Aorta (tissue), 5 donors: ENCODE measurements around the gene NME1. TPM values are rescaled to one million over a fixed set of nuclear protein-coding genes. Genes with fewer than 3 reads are reported as not detected.
"Not testable (repeated sequence)": the region's sequence is repeated elsewhere in the genome, so short reads cannot be mapped to it uniquely, and the experiment has no call there.

Source experiments
- ATAC-seq: fragments of 200-7000 bp; cut with Tn5 transposase; one replicate; pipeline ENCODE4 v1.9.1; 2022; ENCODE audit warnings: moderate library complexity; ENCODE audit not compliant: low FRiP score
- DNase-seq, 2 donors: peaks; one replicate each; pipeline ENCODE4 v3.0.0-alpha.2; 2020
- H3K27ac ChIP-seq, 2 donors: one replicate each; pipeline ENCODE4 v1.5.1; 2013; ENCODE audit warnings: low read length in 2 of 2, mild to moderate bottlenecking in 2 of 2, moderate library complexity in 2 of 2, control low read depth in 1 of 2, inconsistent platforms in 1 of 2, low read depth in 1 of 2
- H3K27me3 ChIP-seq, 2 donors: one replicate each; pipeline ENCODE4 v1.6.1; 2013; ENCODE audit warnings: control low read depth in 1 of 2, low read length in 1 of 2, mild to moderate bottlenecking in 1 of 2, moderate library complexity in 1 of 2; ENCODE audit not compliant: insufficient read depth in 2 of 2, control insufficient read depth in 1 of 2
- H3K36me3 ChIP-seq, 2 donors: one replicate each; pipeline ENCODE4 v1.6.1; 2013; ENCODE audit warnings: control low read depth in 1 of 2, low read length in 1 of 2, mild to moderate bottlenecking in 1 of 2; ENCODE audit not compliant: insufficient read depth in 2 of 2, control insufficient read depth in 1 of 2
- H3K4me1 ChIP-seq, 2 donors: one replicate each; pipeline ENCODE4 v1.6.1; 2013; ENCODE audit warnings: low read length in 2 of 2, control low read depth in 1 of 2, mild to moderate bottlenecking in 1 of 2, moderate library complexity in 1 of 2; ENCODE audit not compliant: insufficient read depth in 2 of 2, control insufficient read depth in 1 of 2
- H3K4me3 ChIP-seq, 2 donors: one replicate each; pipeline ENCODE4 v1.5.1; 2013; ENCODE audit warnings: low read length in 2 of 2, control low read depth in 1 of 2, mild to moderate bottlenecking in 1 of 2
- H3K9me3 ChIP-seq: one replicate; pipeline ENCODE4 v1.6.1; 2013; ENCODE audit warnings: mild to moderate bottlenecking, low read length; ENCODE audit not compliant: control insufficient read depth
- WGBS, 2 donors: extraction: QIAGEN DNeasy Blood & Tissue Kit; methylation state at CpG; one replicate each; pipeline ENCODE4 v1.1.7; 2013; 5-methylcytosine and 5-hydroxymethylcytosine counted together
- intact Hi-C, 2 donors: fragments of 100-400 bp; cut with DNase I; formaldehyde crosslinking; loops; one replicate each; pipeline versions ENCODE4 v1.14.2 to v1.15.0; 2022
- polyA plus RNA-seq, 2 donors: library from polyadenylated mRNA; stranded (reverse); fragments of 200-250 nt; gene quantifications; one replicate each; pipeline ENCODE4 v1.2.3, GENCODE V29; 2013
- total RNA-seq, 2 donors: library from RNA; stranded (reverse); fragmentation: NEBNext Ultra II Directional; extraction: Animal tissue kit (Norgen Biotek cat#: 25700); gene quantifications; one replicate each; pipeline ENCODE4 v1.2.1, GENCODE V29; 2021
- donor health status: healthy with polysubstance abuse.
- donor health status: Bipolar disorder and iron deficiency.
- donor health status: DM: no; HTN: no; CAD: no.
- donor health status: DM: no; HTN: no; CAD: no.
- donor health status: DM: yes; HTN: yes; CAD: no.

Gene NME1
- total and polyA plus RNA-seq, 4 donors = 24.5 to 42.3 (median 32.7) TPM

DNA sequence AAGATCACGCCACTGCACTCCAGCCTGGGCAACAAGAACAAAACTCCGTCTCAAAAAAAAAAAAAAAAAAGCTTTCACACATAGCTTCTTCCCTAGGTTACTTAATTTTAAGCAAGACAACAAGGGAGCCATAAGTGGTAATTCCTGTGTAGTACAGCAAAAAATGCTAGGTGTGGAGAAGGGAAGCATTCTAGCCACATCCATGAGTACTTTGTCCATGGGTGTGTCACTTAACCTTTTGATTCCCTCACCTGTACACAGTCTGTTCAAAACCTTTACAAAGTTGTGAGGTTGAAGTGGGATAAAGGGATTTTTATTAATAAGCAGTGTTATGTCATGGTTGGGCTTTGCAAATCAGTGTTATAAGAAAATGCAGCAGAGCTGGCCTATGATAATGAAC is 17.4 kb downstream of the NME1 start:
- no peaks in the 10 kb centered on the region for H3K36me3 ChIP-seq
- no peak for ATAC-seq
- H3K27ac ChIP-seq = no peak overlapping the region
- H3K4me1 ChIP-seq = no peaks in the 10 kb centered on the region
- H3K4me3 ChIP-seq = no peak overlapping the region
- WGBS, 2 donors = 89 to 100% methylated on average over 1 to 2 of the region's 2 CpGs
- intact Hi-C loops = no loop called here
- no peaks in the 10 kb centered on the region for H3K27me3 ChIP-seq
- DNase-seq = no peak
- no peaks in the 10 kb centered on the region for H3K9me3 ChIP-seq

DNA sequence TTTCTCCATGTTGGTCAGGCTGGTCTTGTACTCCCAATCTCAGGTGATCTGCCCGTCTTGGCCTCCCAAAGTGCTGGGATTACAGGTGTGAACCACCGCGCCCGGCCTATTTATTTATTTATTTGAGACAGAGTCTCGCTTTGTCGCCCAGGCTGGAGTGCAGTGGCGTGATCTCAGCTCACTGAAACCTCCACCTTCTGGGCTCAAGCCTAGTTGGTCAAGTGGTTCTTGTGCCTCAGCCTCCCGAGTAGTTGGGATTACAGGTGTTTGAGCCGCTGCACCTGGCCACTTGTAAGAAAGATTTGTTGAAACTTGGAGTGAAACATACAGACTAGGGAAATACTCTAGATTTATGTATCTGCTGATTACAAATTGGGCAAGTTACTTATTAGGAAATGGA is 18.7 kb downstream of the NME1 start:
- WGBS, 2 donors = 96 to 97% methylated on average over 9 of the region's 9 CpGs
- H3K4me1 ChIP-seq, intact Hi-C loops, DNase-seq, H3K9me3 ChIP-seq, ATAC-seq, H3K36me3 ChIP-seq, H3K27ac ChIP-seq, H3K4me3 ChIP-seq, H3K27me3 ChIP-seq: not testable (repeated sequence)

DNA sequence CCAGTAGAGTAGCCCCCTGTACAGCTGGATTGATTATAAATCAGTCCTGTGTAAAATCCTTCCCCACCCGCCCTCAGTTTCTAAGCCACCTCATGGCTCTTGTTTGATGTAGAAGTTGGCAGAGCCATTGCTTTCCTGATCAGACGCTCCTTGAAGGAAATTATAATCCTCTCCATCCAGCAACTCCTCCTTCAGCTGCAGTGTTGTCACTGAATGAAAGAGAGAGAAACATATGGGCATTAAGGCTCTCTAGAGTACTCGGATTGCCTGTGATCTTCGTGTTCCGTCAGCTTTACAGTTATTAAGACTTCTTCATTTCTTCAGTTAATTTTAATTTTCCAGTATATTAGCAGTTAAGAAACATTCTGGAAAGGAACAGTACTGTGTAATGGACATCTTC is 27.1 kb downstream of the NME1 start:
- ATAC-seq (no peak), DNase-seq (no peak)
- intact Hi-C loops = no loop called here
- H3K27me3 ChIP-seq = no peaks in the 10 kb centered on the region
- no peak overlapping the region for H3K4me3 ChIP-seq
- no peaks in the 10 kb centered on the region for H3K9me3 ChIP-seq
- no peaks in the 10 kb centered on the region for H3K4me1 ChIP-seq
- H3K36me3 ChIP-seq = peaks cover 2 to 7% of the 10 kb centered on the region in 2 donors
- no peak overlapping the region for H3K27ac ChIP-seq
- WGBS, 2 donors = 68 to 76% methylated on average over 5 of the region's 5 CpGs

- Histone ChIP-seq H3K9me3 (no peaks in the 10 kb centered on the region), H3K27ac (no peak overlapping the region), H3K4me3 (no peak overlapping the region), H3K36me3 (peaks cover 2 to 7% of the 10 kb centered on the region in 2 donors), H3K27me3 (no peaks in the 10 kb centered on the region), H3K4me1 (no peaks in the 10 kb centered on the region)
- DNase-seq (no peak), ATAC-seq (no peak)
- 19 to 20% methylated on average over 1 of the region's 1 CpG for WGBS, 2 donors
- intact Hi-C loops = no loop called here
Observed at GRCh38 chr17:51184124-51184523, 30.8 kb downstream of the NME1 start.

DNA sequence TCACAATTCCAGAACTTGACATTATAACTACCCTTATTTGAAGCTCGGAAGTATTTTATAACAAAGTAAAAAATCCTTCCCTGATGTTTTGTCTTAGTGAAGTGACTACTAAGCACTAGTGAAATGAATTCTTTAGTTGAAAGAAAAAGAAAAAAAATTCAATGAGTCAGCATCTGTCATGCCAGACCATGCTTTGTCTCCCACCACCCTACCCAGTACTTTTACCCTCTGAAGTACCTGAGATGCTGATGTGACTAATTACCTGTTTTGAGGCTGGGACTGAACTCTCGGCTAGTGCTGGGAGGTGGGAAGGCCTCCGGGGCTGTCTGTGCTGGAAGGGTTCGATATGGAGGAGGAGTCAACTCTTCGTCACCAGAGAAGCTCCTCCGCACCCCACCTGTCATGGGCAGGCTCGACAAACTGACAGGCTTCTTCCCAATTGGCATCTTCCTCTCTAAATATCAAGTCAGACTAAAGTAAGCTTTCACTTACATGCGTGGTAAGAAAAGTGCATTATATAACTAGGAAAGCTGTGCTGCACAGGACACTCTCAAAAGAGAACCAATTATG is 32.5 kb downstream of the NME1 start:
- Histone ChIP-seq H3K36me3 (peaks cover 2 to 4% of the 10 kb centered on the region in 2 donors), H3K27me3 (no peaks in the 10 kb centered on the region), H3K4me3 (no peak overlapping the region), H3K27ac (no peak overlapping the region), H3K9me3 (no peaks in the 10 kb centered on the region), H3K4me1 (no peaks in the 10 kb centered on the region)
- intact Hi-C loops = no loop called here
- no peak for DNase-seq
- no peak for ATAC-seq
- WGBS, 2 donors = 90 to 95% methylated on average over 8 of the region's 8 CpGs

GRCh38 chr17:51188271-51188833 is 35.0 kb downstream of the NME1 start:
- Histone ChIP-seq H3K4me3 (no peak overlapping the region), H3K27ac (no peak overlapping the region), H3K36me3 (no peaks in the 10 kb centered on the region), H3K9me3 (no peaks in the 10 kb centered on the region), H3K27me3 (no peaks in the 10 kb centered on the region), H3K4me1 (no peaks in the 10 kb centered on the region)
- DNase-seq = no peak
- intact Hi-C loops = no loop called here
- no peak for ATAC-seq
- WGBS, 2 donors = 84 to 87% methylated on average over 7 to 9 of the region's 9 CpGs

- H3K9me3 ChIP-seq = no peaks in the 10 kb centered on the region
Observed at GRCh38 chr17:51189162-51189561, 35.8 kb downstream of the NME1 start.

GRCh38 chr17:51189628-51190027 is 36.3 kb downstream of the NME1 start:
- DNase-seq (no peak), ATAC-seq (no peak)
- intact Hi-C loops = no loop called here
- no peaks in the 10 kb centered on the region for H3K4me1 ChIP-seq
- H3K4me3 ChIP-seq = no peak overlapping the region
- no peak overlapping the region for H3K27ac ChIP-seq
- H3K9me3 ChIP-seq = no peaks in the 10 kb centered on the region
- 69 to 80% methylated on average over 1 of the region's 1 CpG for WGBS, 2 donors
- H3K27me3 ChIP-seq = no peaks in the 10 kb centered on the region
- H3K36me3 ChIP-seq = no peaks in the 10 kb centered on the region

More at GRCh38 chr17:51189162-51189561, 35.8 kb downstream of the NME1 start:
- Histone ChIP-seq H3K27me3 (no peaks in the 10 kb centered on the region), H3K4me1 (no peaks in the 10 kb centered on the region), H3K36me3 (no peaks in the 10 kb centered on the region), H3K27ac (no peak overlapping the region), H3K4me3 (no peak overlapping the region)
- intact Hi-C loops = no loop called here
- no peak for DNase-seq
- ATAC-seq = no peak

DNA sequence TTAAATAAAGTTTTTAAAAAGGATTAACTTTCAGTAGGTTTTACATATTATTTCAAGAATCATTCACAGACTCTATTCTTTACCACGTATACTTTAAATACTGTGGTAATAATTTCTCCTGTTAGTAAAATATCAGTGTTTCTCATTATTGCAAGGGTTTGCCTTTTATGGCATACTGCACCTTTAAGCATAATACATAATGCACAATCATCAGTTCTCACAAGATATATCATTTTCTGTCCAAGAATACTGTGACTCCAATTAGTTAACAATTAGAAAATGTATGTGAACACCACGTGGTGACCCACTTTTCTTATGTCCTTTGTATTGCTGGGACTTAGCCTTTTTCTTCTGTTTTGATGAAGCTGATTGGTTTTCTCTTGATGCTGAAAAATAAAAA is 38.5 kb downstream of the NME1 start:
- Histone ChIP-seq H3K27ac (no peak overlapping the region), H3K36me3 (no peaks in the 10 kb centered on the region), H3K4me3 (no peak overlapping the region), H3K9me3 (no peaks in the 10 kb centered on the region), H3K4me1 (no peaks in the 10 kb centered on the region), H3K27me3 (no peaks in the 10 kb centered on the region)
- ATAC-seq = no peak
- intact Hi-C loops = no loop called here
- no peak for DNase-seq
- WGBS, 2 donors = 89% methylated on average over 2 of the region's 2 CpGs
